ENCODE data around the gene RNF220. TPM values are rescaled to one million over a fixed set of nuclear protein-coding genes. Genes with fewer than 3 reads are reported as not detected.

Gene RNF220
- total RNA-seq, 1 donor: 53.2 TPM

DNA sequence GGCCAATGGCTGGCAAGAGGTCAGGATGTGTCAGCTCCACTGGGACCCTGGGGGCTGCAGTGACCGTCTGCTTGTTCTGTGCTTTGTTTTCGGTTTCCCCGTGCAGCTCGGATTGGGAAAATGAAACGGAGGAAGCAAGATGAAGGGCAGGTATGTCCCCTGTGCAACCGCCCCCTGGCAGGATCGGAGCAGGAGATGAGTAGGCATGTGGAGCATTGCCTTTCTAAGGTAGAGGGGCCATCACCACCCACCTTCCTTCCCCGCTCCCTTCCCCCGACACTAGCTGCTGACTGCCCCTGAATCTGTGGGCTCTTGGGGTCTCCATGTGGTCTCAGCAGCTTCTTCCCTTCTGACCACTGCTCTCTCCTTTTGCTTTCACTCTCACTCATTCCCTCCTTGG is 230.4 kb downstream of the RNF220 start:
- Histone ChIP-seq H3K36me3 (ENCODE audit: insufficient read depth, low read length) (peaks cover 65% of the 10 kb centered on the region), H3K4me1 (ENCODE audit: insufficient read depth, low read length) (peaks cover 22% of the 10 kb centered on the region), H3K9me3 (ENCODE audit: low read depth, low read length) (no peaks in the 10 kb centered on the region), H3K4me3 (ENCODE audit: insufficient read depth, low read length) (no peak overlapping the region), H3K27ac (ENCODE audit: low read depth, low read length) (no peak overlapping the region), H3K79me2 (ENCODE audit: insufficient read depth, low read length) (peaks cover 32% of the 10 kb centered on the region), H3K4me2 (ENCODE audit: insufficient read depth, low read length) (no peak overlapping the region), H4K20me1 (ENCODE audit: insufficient read depth, low read length) (peaks cover 21% of the 10 kb centered on the region), H3K27me3 (ENCODE audit: insufficient read depth, low read length) (no peaks in the 10 kb centered on the region), H2AFZ (ENCODE audit: low read length) (no peak overlapping the region)
- TF ChIP-seq, protein P1, sequence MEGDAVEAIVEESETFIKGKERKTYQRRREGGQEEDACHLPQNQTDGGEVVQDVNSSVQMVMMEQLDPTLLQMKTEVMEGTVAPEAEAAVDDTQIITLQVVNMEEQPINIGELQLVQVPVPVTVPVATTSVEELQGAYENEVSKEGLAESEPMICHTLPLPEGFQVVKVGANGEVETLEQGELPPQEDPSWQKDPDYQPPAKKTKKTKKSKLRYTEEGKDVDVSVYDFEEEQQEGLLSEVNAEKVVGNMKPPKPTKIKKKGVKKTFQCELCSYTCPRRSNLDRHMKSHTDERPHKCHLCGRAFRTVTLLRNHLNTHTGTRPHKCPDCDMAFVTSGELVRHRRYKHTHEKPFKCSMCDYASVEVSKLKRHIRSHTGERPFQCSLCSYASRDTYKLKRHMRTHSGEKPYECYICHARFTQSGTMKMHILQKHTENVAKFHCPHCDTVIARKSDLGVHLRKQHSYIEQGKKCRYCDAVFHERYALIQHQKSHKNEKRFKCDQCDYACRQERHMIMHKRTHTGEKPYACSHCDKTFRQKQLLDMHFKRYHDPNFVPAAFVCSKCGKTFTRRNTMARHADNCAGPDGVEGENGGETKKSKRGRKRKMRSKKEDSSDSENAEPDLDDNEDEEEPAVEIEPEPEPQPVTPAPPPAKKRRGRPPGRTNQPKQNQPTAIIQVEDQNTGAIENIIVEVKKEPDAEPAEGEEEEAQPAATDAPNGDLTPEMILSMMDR (IDR thresholded peaks at IDR 0.05; ENCODE audit: extremely low read depth, low read depth, low read length): no peak
- no peak for DNase-seq (ENCODE audit: insufficient read length, low spot score, missing footprints)

DNA sequence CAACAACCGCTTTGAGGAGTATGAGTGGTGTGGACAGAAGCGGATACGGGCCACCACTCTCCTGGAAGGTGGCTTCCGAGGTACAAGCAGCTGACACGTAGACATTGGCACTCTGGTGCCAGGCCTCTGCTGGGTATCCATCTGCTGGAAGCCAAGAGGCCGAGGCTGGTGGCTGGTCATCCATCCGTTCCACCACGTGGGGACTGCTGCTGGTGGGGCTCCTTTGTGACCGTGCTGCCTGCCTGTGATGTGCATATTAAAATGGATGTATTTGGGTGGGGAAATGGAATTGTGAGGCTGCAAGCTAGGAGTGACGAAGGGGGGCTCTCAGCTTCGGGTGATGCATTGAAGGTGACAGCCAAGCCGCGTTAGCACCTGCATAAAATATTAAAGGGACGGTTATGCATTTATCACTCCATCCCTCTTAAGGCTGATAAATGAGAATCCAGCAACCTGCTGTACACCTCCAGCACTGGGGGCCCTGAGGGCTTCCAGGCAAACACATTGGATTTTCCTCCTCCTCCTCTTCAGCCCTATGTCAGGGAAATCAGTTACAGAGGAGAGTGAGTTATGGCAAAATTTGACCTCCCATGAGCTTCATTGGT is 231.1 kb downstream of the RNF220 start:
- Histone ChIP-seq H3K79me2 (ENCODE audit: insufficient read depth, low read length) (peaks cover 32% of the 10 kb centered on the region), H3K4me2 (ENCODE audit: insufficient read depth, low read length) (no peak overlapping the region), H3K27ac (ENCODE audit: low read depth, low read length) (no peak overlapping the region), H3K4me3 (ENCODE audit: insufficient read depth, low read length) (no peak overlapping the region), H2AFZ (ENCODE audit: low read length) (no peak overlapping the region), H3K4me1 (ENCODE audit: insufficient read depth, low read length) (peaks cover 15% of the 10 kb centered on the region), H3K9me3 (ENCODE audit: low read depth, low read length) (no peaks in the 10 kb centered on the region), H3K27me3 (ENCODE audit: insufficient read depth, low read length) (no peaks in the 10 kb centered on the region), H3K36me3 (ENCODE audit: insufficient read depth, low read length) (peaks cover 73% of the 10 kb centered on the region), H4K20me1 (ENCODE audit: insufficient read depth, low read length) (peaks cover 21% of the 10 kb centered on the region)
- no peak for DNase-seq (ENCODE audit: insufficient read length, low spot score, missing footprints)
- TF ChIP-seq, protein P1 (IDR thresholded peaks at IDR 0.05; ENCODE audit: extremely low read depth, low read depth, low read length): no peak

DNA sequence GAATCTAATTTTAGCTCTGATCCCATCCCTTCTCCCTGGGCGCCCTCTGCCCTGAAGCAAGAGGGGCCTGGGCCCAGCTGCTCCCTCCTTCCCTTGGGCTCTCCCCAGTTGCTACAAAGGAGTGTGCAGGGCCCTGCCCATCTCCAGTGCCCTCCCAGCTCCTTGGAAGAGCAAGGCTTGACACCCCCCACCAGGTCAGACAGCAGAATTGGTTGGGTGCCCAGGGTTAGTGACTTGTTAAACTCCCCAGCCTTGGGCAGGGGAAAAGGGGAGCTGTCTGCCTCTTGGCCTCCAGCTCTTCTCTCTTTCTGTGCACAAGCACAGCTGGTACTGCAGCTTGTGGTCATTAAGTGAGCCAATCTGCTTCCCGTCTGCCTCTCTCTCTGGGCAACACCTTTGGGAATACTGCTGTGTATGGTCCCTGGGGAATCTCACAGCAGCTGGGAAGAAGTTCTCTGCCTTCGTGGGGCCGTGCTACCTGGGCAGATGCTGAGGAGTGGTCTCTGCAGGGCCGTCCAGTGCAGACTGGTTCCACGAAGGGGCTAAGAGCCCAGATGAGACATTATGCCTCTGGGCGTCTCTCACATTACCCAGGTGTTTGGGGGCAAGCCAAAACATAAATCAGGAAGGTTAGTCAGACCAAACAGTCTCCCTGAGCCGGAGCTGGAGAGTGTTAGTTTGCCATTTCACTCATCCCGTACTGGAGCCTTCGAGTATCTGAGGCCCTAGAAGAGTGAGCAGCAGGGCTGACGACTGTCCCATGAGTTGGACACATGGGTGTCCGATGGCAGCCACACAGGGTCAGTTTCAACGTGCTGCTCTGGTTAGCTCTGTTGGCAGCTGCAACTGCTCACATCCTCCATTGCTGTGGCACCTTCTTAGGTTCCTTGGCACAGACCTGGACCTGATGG is 231.9 kb downstream of the RNF220 start:
- Histone ChIP-seq H3K4me1 (ENCODE audit: insufficient read depth, low read length) (peaks cover 14% of the 10 kb centered on the region), H3K4me2 (ENCODE audit: insufficient read depth, low read length) (no peak overlapping the region), H2AFZ (ENCODE audit: low read length) (no peak overlapping the region), H3K4me3 (ENCODE audit: insufficient read depth, low read length) (no peak overlapping the region), H3K9me3 (ENCODE audit: low read depth, low read length) (no peaks in the 10 kb centered on the region), H3K27ac (ENCODE audit: low read depth, low read length) (no peak overlapping the region), H4K20me1 (ENCODE audit: insufficient read depth, low read length) (peaks cover 21% of the 10 kb centered on the region), H3K36me3 (ENCODE audit: insufficient read depth, low read length) (peaks cover 78% of the 10 kb centered on the region), H3K27me3 (ENCODE audit: insufficient read depth, low read length) (no peaks in the 10 kb centered on the region), H3K79me2 (ENCODE audit: insufficient read depth, low read length) (peaks cover 34% of the 10 kb centered on the region)
- DNase-seq (ENCODE audit: insufficient read length, low spot score, missing footprints): no peak
- TF ChIP-seq, protein P1 (IDR thresholded peaks at IDR 0.05; ENCODE audit: extremely low read depth, low read depth, low read length): no peak

Measured in osteoblast (primary cell).